OCI-LY7 (cell line): ENCODE results near the gene OCRL. TPM values are rescaled to one million over a fixed set of nuclear protein-coding genes. Genes with fewer than 3 reads are reported as not detected.

Experiments
- BruUV-seq: library from RNA; stranded (reverse); fragments of 400-500 nt; replicated peaks from 2 replicates; lab custom pipeline; 2021; lab: Mats Ljungman, UMichigan
- CTCF ChIA-PET: fragments of 300-600 bp; sonication (Branson Sonifier 250); formaldehyde crosslinking; loops from one replicate; lab custom pipeline; 2022; ENCODE audit warnings: antibody characterized with exemption; ENCODE audit not compliant: unreplicated experiment; lab: Charles Lee
- POLR2A ChIA-PET: fragments of 300-600 bp; sonication (Branson Sonifier 250); formaldehyde crosslinking; loops from one replicate; lab custom pipeline; 2022; ENCODE audit warnings: antibody characterized with exemption; lab: Charles Lee
- DNase-seq: peaks from one replicate; pipeline ENCODE4 v3.0.0-alpha.2; 2015; ENCODE audit warnings: low spot score
- H2AFZ ChIP-seq: fragments of 200-600 bp; sonication (generic), shearing (Covaris generic); 2 replicates; pipeline ENCODE4 v1.6.1; 2014; ENCODE audit warnings: mild to moderate bottlenecking, antibody characterized with exemption, low read length, moderate library complexity
- H3K27ac ChIP-seq: fragments of 200-600 bp; sonication (generic); 2 replicates; pipeline ENCODE4 v1.5.1; 2014; ENCODE audit warnings: mixed run types, low read depth, mild to moderate bottlenecking, moderate library complexity, low read length, inconsistent platforms; ENCODE audit not compliant: poor library complexity, severe bottlenecking
- H3K36me3 ChIP-seq: fragments of 200-600 bp; sonication (generic); 2 replicates; pipeline ENCODE4 v1.6.1; 2014; ENCODE audit warnings: mild to moderate bottlenecking, antibody characterized with exemption, low read length, moderate library complexity, mixed read lengths; ENCODE audit not compliant: insufficient read depth
- H3K4me1 ChIP-seq: fragments of 200-600 bp; sonication (generic); 2 replicates; pipeline ENCODE4 v1.5.1; 2014; ENCODE audit warnings: mild to moderate bottlenecking, low read length; ENCODE audit not compliant: insufficient read depth, poor library complexity, severe bottlenecking
- H3K4me2 ChIP-seq: fragments of 200-600 bp; sonication (generic); 2 replicates; pipeline ENCODE4 v1.6.1; 2014; ENCODE audit warnings: mild to moderate bottlenecking, low read length
- H3K4me3 ChIP-seq: fragments of 200-600 bp; sonication (generic); 2 replicates; pipeline ENCODE4 v1.5.1; 2014; ENCODE audit warnings: mild to moderate bottlenecking, low read depth, low read length; ENCODE audit not compliant: poor library complexity, severe bottlenecking
- H3K79me2 ChIP-seq: fragments of 200-600 bp; sonication (generic); 2 replicates; pipeline ENCODE4 v1.6.1; 2016; ENCODE audit warnings: low read depth, mild to moderate bottlenecking, low read length, moderate library complexity, mixed read lengths; ENCODE audit not compliant: insufficient read depth
- H3K9me2 ChIP-seq: fragments of 200-600 bp; sonication (generic); 2 replicates; pipeline ENCODE4 v1.6.1; 2016; ENCODE audit warnings: mild to moderate bottlenecking, low read length, mixed read lengths; ENCODE audit not compliant: insufficient read depth
- H3K9me3 ChIP-seq: fragments of 200-600 bp; sonication (generic); 2 replicates; pipeline ENCODE4 v1.6.1; 2014; ENCODE audit warnings: mild to moderate bottlenecking, mixed run types, low read length, mixed read lengths
- H4K20me1 ChIP-seq: fragments of 200-600 bp; sonication (generic); 2 replicates; pipeline ENCODE4 v1.6.1; 2014; ENCODE audit warnings: mild to moderate bottlenecking, antibody characterized with exemption, low read length, moderate library complexity, mixed read lengths; ENCODE audit not compliant: insufficient read depth
- EZH2phosphoT487 ChIP-seq: fragments of 200-600 bp; sonication (generic); IDR thresholded peaks from 2 replicates; pipeline ENCODE4 v1.6.1; 2018; ENCODE audit warnings: low read depth, borderline replicate concordance, mild to moderate bottlenecking, mixed run types, antibody characterized with exemption, low read length, moderate library complexity, mixed read lengths
- intact Hi-C: fragments of 100-400 bp; cut with micrococcal nuclease; formaldehyde crosslinking; loops from one replicate; pipeline ENCODE4 v1.10.0; 2022; ENCODE audit not compliant: unreplicated experiment
- total RNA-seq, 2 experiments: library from RNA; depleted of rRNA in 1 of 2; stranded (reverse); fragments of >200 nt in 1 of 2; shearing (Covaris generic) in 1 of 2; gene quantifications; 2 replicates each; pipeline ENCODE4 v1.2.3, GENCODE V29; 2014 to 2022
- TF ChIP-seq, protein P1 (sequence below): fragments of 200-600 bp; sonication (generic); conservative IDR thresholded peaks from 2 replicates; pipeline ENCODE4 v1.5.1; 2014; ENCODE audit warnings: mild to moderate bottlenecking, antibody characterized with exemption, low read length, moderate library complexity, mixed read lengths

Gene OCRL
- total RNA-seq, 2 experiments from 2014 or later: 3.1 to 6.7 TPM

- CTCF ChIA-PET: interaction anchor here (0.5 kb wide), 1 partner anchor 451 kb away, joined by 3 read pairs; no protein-coding TSS in a partner anchor
These were observed 69.3 kb downstream of the OCRL start for GRCh38 chrX:129609395-129609794.

GRCh38 chrX:129612396-129612795, 72.3 kb downstream of the OCRL start:
- Histone ChIP-seq H3K9me2 (no peaks in the 10 kb centered on the region), H3K4me3 (no peak overlapping the region), H4K20me1 (no peaks in the 10 kb centered on the region), H3K36me3 (no peaks in the 10 kb centered on the region), H3K4me2 (no peak overlapping the region), H3K4me1 (no peaks in the 10 kb centered on the region), H3K27ac (no peak overlapping the region), H3K79me2 (no peaks in the 10 kb centered on the region), H2AFZ (no peak overlapping the region), H3K9me3 (no peaks in the 10 kb centered on the region)
- no TSS peak for BruUV-seq
- no peak for DNase-seq
- ChIA-PET POLR2A (no interaction called here), CTCF (no interaction called here)
- intact Hi-C loops: no loop called here
- TF ChIP-seq, protein P1, sequence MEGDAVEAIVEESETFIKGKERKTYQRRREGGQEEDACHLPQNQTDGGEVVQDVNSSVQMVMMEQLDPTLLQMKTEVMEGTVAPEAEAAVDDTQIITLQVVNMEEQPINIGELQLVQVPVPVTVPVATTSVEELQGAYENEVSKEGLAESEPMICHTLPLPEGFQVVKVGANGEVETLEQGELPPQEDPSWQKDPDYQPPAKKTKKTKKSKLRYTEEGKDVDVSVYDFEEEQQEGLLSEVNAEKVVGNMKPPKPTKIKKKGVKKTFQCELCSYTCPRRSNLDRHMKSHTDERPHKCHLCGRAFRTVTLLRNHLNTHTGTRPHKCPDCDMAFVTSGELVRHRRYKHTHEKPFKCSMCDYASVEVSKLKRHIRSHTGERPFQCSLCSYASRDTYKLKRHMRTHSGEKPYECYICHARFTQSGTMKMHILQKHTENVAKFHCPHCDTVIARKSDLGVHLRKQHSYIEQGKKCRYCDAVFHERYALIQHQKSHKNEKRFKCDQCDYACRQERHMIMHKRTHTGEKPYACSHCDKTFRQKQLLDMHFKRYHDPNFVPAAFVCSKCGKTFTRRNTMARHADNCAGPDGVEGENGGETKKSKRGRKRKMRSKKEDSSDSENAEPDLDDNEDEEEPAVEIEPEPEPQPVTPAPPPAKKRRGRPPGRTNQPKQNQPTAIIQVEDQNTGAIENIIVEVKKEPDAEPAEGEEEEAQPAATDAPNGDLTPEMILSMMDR: no peak
- TF ChIP-seq EZH2phosphoT487: no peak

More at GRCh38 chrX:129609395-129609794, 69.3 kb downstream of the OCRL start:
- Histone ChIP-seq H3K4me2 (no peak overlapping the region), H3K9me3 (no peaks in the 10 kb centered on the region), H3K4me3 (no peak overlapping the region), H4K20me1 (no peaks in the 10 kb centered on the region), H3K36me3 (no peaks in the 10 kb centered on the region), H3K9me2 (no peaks in the 10 kb centered on the region), H3K4me1 (peaks cover 3% of the 10 kb centered on the region), H3K79me2 (no peaks in the 10 kb centered on the region), H3K27ac (no peak overlapping the region), H2AFZ (no peak overlapping the region)
- intact Hi-C loops: loop anchor here (5.0 kb wide), 1 partner anchor 318 kb away; no protein-coding TSS in a partner anchor
- TF ChIP-seq, protein P1: peak; percentile 44; the same call in 1 of the 2 replicates
- no peak for TF ChIP-seq EZH2phosphoT487
- POLR2A ChIA-PET: no interaction called here
- no TSS peak for BruUV-seq
- DNase-seq: no peak

DNA sequence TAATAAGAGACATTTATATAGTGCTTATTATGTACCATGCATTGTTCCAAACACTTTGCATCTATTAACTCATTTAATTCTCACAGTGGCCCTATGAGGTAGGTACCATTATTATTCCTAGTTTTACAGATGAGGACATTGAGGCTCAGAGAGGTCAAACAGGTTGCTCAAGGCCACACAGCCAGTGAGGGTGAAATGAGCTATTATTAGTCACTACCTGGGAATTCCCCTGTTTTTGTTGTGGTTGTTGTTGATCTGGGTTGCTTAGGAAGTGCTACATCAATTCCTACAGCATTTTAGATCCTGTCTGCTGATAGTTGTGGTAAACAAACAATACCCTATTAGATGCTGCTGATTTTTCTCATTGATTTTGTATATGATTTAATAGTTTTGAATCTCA, 73.5 kb downstream of the OCRL start:
- H3K79me2 ChIP-seq: no peaks in the 10 kb centered on the region
- no peaks in the 10 kb centered on the region for H3K36me3 ChIP-seq
- no peaks in the 10 kb centered on the region for H3K9me3 ChIP-seq
- no peaks in the 10 kb centered on the region for H4K20me1 ChIP-seq
- no TSS peak for BruUV-seq
- H3K9me2 ChIP-seq: no peaks in the 10 kb centered on the region
- DNase-seq: no peak
- H3K4me1 ChIP-seq: no peaks in the 10 kb centered on the region
- intact Hi-C loops: no loop called here
- no peak overlapping the region for H3K4me3 ChIP-seq
- CTCF ChIA-PET: interaction anchor here (0.9 kb wide), 1 partner anchor 344 kb away, joined by 3 read pairs; no protein-coding TSS in a partner anchor
- no peak for TF ChIP-seq EZH2phosphoT487
- TF ChIP-seq, protein P1: no peak
- POLR2A ChIA-PET: no interaction called here
- no peak overlapping the region for H3K27ac ChIP-seq
- H3K4me2 ChIP-seq: no peak overlapping the region
- no peak overlapping the region for H2AFZ ChIP-seq
